HepG2 (cell line): ENCODE data around the gene CD276. TPM values are rescaled to one million over a fixed set of nuclear protein-coding genes. Genes with fewer than 3 reads are reported as not detected.
A peak's percentile ranks its signal among the peaks of the same experiment; 100 is the strongest.

Experiments used
- HNF1B ChIP-seq: sonication (generic); formaldehyde crosslinking; IDR thresholded peaks from 2 replicates; pipeline ENCODE4 v1.5.1; 2020; ENCODE audit warnings: mild to moderate bottlenecking, moderate library complexity, missing genetic modification reagents
- IKZF4 ChIP-seq: sonication (generic); formaldehyde crosslinking; IDR thresholded peaks from 2 replicates; pipeline ENCODE4 v1.5.1; 2020; ENCODE audit warnings: borderline replicate concordance, mild to moderate bottlenecking, low read depth, missing genetic modification reagents; ENCODE audit errors: not compliant biosample characterization
- MED1 ChIP-seq: sonication (generic); formaldehyde crosslinking; IDR thresholded peaks from 2 replicates; pipeline ENCODE4 v1.4.0; 2020; ENCODE audit warnings: missing genetic modification reagents
- MTA1 ChIP-seq: sonication (generic); formaldehyde crosslinking; IDR thresholded peaks from 2 replicates; pipeline ENCODE4 v1.4.0; 2020; ENCODE audit warnings: missing genetic modification reagents, mild to moderate bottlenecking, borderline replicate concordance
- NCOA2 ChIP-seq: sonication (generic); formaldehyde crosslinking; IDR thresholded peaks from 2 replicates; pipeline ENCODE4 v1.8.0; 2022; ENCODE audit warnings: inconsistent platforms
- NFKBIZ ChIP-seq: IDR thresholded peaks from 2 replicates; pipeline ENCODE4 v1.6.1; 2018; ENCODE audit warnings: missing genetic modification reagents, missing compliant biosample characterization
- PHF21A ChIP-seq: sonication (generic); formaldehyde crosslinking; IDR thresholded peaks from 2 replicates; pipeline ENCODE4 v1.5.0; 2020; ENCODE audit warnings: mild to moderate bottlenecking, missing genetic modification reagents
- RAD21 ChIP-seq: fragments of 450-650 bp; formaldehyde crosslinking; IDR thresholded peaks from 2 replicates; pipeline ENCODE4 v1.5.0; 2020; ENCODE audit warnings: mild to moderate bottlenecking
- RXRB ChIP-seq: IDR thresholded peaks from 2 replicates; pipeline ENCODE4 v1.6.1; 2016; ENCODE audit warnings: borderline replicate concordance, missing genetic modification reagents, missing compliant biosample characterization
- SALL2 ChIP-seq: sonication (generic); formaldehyde crosslinking; IDR thresholded peaks from 2 replicates; pipeline ENCODE4 v1.8.1; 2023; ENCODE audit warnings: mild to moderate bottlenecking, missing genetic modification reagents, inconsistent platforms
- SP140L ChIP-seq: sonication (generic); formaldehyde crosslinking; IDR thresholded peaks from 2 replicates; pipeline ENCODE4 v1.4.0; 2020; ENCODE audit warnings: missing genetic modification reagents, borderline replicate concordance
- THRA ChIP-seq: sonication (generic); formaldehyde crosslinking; IDR thresholded peaks from 2 replicates; pipeline ENCODE4 v1.4.0; 2020; ENCODE audit warnings: missing genetic modification reagents, borderline replicate concordance
- U2AF1 ChIP-seq: fragments of 200-400 bp; formaldehyde crosslinking; optimal IDR thresholded peaks from 2 replicates; pipeline ENCODE3; 2017; ENCODE audit warnings: mild to moderate bottlenecking, low read depth, low read length
- ZNF629 ChIP-seq: sonication (generic); formaldehyde crosslinking; conservative IDR thresholded peaks from 2 replicates; pipeline ENCODE4 v1.5.0; 2020; ENCODE audit warnings: missing genetic modification reagents
- ZSCAN25 ChIP-seq: sonication (generic); formaldehyde crosslinking; IDR thresholded peaks from 2 replicates; pipeline ENCODE4 v1.8.0; 2022; ENCODE audit warnings: mild to moderate bottlenecking, missing genetic modification reagents
- polyA plus RNA-seq, 8 experiments: library from polyadenylated mRNA; depleted of rRNA in 3 of 8; stranded (reverse) in 7 of 8; unstranded in 1 of 8; fragments of >200 nt; fragmentation: Illumina TruSeq in 4 of 8; extraction: Trizol in 4 of 8; gene quantifications; 2 replicates each; pipeline versions ENCODE4 v1.2.1 to v1.2.3, GENCODE V29; 2011 to 2016; ENCODE audit warnings: low read depth in 4 of 8, missing spikeins in 1 of 8, mixed read lengths in 1 of 8; ENCODE audit not compliant: insufficient read depth in 1 of 8
- total RNA-seq, 5 experiments: library from RNA; depleted of rRNA; stranded (reverse); fragments of >200 nt; fragmentation: Illumina TruSeq; extraction: Trizol; gene quantifications; 2 replicates each; pipeline ENCODE4 v1.2.3, GENCODE V29; 2016; ENCODE audit warnings: low read depth in 1 of 5
- TF ChIP-seq, protein P1 (sequence below): sonication (generic); formaldehyde crosslinking; IDR thresholded peaks from 2 replicates; pipeline ENCODE4 v1.5.0; 2020; ENCODE audit warnings: missing genetic modification reagents, mild to moderate bottlenecking, borderline replicate concordance
- TF ChIP-seq, protein P2 (sequence below): sonication (generic); formaldehyde crosslinking; IDR thresholded peaks from 2 replicates; pipeline ENCODE4 v1.5.0; 2020; ENCODE audit warnings: mild to moderate bottlenecking, missing genetic modification reagents, borderline replicate concordance
- TF ChIP-seq, protein P3 (sequence below): sonication (generic); formaldehyde crosslinking; IDR thresholded peaks from 2 replicates; pipeline ENCODE4 v1.5.0; 2020; ENCODE audit warnings: mild to moderate bottlenecking, missing genetic modification reagents, moderate library complexity

The CD276 gene
- total and polyA plus RNA-seq, 2 of the 13 experiments (the other 11 are each of a cell fraction or from before 2014, with no cell fraction given): 24.6 to 55.2 TPM

DNA sequence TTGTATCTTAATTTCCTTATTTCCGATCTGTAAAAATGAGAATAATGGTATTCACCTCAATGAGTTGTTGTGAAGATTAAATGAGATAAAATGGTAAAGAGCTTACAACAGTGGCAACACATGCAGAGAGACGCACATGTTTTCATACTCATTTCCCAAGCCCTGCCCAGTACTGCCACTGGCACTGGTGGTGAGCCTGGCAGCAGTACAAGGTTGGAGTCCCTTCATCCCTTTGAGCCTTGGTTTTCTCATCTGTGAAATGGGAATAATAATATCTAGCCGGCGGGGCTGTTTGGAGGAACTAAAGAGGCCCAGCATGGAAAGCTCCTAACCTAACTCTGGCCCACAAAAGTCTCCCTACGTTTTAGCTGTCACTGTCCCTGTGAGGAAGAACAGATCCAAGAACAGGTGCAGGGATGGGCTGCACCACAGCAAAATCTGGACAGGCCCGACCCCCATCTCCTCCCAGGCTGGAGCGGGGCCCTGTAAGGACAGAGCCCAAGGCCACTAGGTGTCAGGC lies 866 bp upstream of the CD276 start (continued):
- TF ChIP-seq HNF1B (CRISPR knock-in tag) (peak; percentile 64; the same call in 1 of the 2 replicates), RXRB (CRISPR knock-in tag) (peak; percentile 26; the same call in 1 of the 2 replicates), THRA (CRISPR knock-in tag) (peak; percentile 88; the same call in 1 of the 2 replicates), NFKBIZ (CRISPR knock-in tag) (no peak), ZSCAN25 (CRISPR knock-in tag) (no peak), U2AF1 (no peak), IKZF4 (CRISPR knock-in tag) (no peak), SP140L (CRISPR knock-in tag) (no peak), ZNF629 (CRISPR knock-in tag) (peak; percentile 95), MED1 (CRISPR knock-in tag) (peak; percentile 46; the same call in 1 of the 2 replicates), PHF21A (CRISPR knock-in tag) (0 out of 2 replicates have a peak, but pooled peaks have one; percentile 40), SALL2 (no peak), RAD21 (CRISPR knock-in tag) (peak; percentile 52; the same call in 1 of the 2 replicates), NCOA2 (CRISPR knock-in tag) (peak; percentile 15; the same call in 1 of the 2 replicates), MTA1 (no peak)
- TF ChIP-seq, protein P1, sequence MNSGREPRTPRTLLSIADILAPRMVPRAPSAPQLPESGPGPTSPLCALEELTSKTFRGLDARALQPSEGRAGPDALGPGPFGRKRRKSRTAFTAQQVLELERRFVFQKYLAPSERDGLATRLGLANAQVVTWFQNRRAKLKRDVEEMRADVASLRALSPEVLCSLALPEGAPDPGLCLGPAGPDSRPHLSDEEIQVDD (CRISPR knock-in tag): no peak
- TF ChIP-seq, protein P2, sequence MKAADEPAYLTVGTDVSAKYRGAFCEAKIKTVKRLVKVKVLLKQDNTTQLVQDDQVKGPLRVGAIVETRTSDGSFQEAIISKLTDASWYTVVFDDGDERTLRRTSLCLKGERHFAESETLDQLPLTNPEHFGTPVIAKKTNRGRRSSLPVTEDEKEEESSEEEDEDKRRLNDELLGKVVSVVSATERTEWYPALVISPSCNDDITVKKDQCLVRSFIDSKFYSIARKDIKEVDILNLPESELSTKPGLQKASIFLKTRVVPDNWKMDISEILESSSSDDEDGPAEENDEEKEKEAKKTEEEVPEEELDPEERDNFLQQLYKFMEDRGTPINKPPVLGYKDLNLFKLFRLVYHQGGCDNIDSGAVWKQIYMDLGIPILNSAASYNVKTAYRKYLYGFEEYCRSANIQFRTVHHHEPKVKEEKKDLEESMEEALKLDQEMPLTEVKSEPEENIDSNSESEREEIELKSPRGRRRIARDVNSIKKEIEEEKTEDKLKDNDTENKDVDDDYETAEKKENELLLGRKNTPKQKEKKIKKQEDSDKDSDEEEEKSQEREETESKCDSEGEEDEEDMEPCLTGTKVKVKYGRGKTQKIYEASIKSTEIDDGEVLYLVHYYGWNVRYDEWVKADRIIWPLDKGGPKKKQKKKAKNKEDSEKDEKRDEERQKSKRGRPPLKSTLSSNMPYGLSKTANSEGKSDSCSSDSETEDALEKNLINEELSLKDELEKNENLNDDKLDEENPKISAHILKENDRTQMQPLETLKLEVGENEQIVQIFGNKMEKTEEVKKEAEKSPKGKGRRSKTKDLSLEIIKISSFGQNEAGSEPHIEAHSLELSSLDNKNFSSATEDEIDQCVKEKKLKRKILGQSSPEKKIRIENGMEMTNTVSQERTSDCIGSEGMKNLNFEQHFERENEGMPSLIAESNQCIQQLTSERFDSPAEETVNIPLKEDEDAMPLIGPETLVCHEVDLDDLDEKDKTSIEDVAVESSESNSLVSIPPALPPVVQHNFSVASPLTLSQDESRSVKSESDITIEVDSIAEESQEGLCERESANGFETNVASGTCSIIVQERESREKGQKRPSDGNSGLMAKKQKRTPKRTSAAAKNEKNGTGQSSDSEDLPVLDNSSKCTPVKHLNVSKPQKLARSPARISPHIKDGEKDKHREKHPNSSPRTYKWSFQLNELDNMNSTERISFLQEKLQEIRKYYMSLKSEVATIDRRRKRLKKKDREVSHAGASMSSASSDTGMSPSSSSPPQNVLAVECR (CRISPR knock-in tag): no peak
- TF ChIP-seq, protein P3, sequence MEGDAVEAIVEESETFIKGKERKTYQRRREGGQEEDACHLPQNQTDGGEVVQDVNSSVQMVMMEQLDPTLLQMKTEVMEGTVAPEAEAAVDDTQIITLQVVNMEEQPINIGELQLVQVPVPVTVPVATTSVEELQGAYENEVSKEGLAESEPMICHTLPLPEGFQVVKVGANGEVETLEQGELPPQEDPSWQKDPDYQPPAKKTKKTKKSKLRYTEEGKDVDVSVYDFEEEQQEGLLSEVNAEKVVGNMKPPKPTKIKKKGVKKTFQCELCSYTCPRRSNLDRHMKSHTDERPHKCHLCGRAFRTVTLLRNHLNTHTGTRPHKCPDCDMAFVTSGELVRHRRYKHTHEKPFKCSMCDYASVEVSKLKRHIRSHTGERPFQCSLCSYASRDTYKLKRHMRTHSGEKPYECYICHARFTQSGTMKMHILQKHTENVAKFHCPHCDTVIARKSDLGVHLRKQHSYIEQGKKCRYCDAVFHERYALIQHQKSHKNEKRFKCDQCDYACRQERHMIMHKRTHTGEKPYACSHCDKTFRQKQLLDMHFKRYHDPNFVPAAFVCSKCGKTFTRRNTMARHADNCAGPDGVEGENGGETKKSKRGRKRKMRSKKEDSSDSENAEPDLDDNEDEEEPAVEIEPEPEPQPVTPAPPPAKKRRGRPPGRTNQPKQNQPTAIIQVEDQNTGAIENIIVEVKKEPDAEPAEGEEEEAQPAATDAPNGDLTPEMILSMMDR (CRISPR knock-in tag): peak; percentile 79
